ENCODE measurements around the gene NEK11. TPM values are rescaled to one million over a fixed set of nuclear protein-coding genes. Genes with fewer than 3 reads are reported as not detected.
A peak's percentile ranks its signal among the peaks of the same experiment; 100 is the strongest.

NEK11 gene
- total RNA-seq, 1 donor from 2014 or later = 20.9 TPM

- no peaks in the 10 kb centered on the region for H3K27me3 ChIP-seq (ENCODE audit: control insufficient read depth in 3 of 3, insufficient read depth in 3 of 3, low read length in 3 of 3)
- peak within 1 kb of the TSS; percentile 89 to 97 (median 94) for H3K9ac ChIP-seq (ENCODE audit: low read depth in 1 of 3, low read length in 3 of 3)
- H3K4me3 ChIP-seq (ENCODE audit: low read length in 3 of 3) = peak within 1 kb of the TSS; percentile 86 to 96 (median 92)
- no peaks in the 10 kb centered on the region for H3K9me3 ChIP-seq (ENCODE audit: control insufficient read depth in 3 of 3, low read length in 3 of 3)
- peak within 1 kb of the TSS; percentile 90 for H3K27ac ChIP-seq (ENCODE audit: low read depth, low read length)
- H3K36me3 ChIP-seq (ENCODE audit: control insufficient read depth in 3 of 3, insufficient read depth in 3 of 3, low read length in 3 of 3) = peaks cover 22 to 23% (median 22%) of the 10 kb centered on the region in 3 donors
- H3K4me1 ChIP-seq (ENCODE audit: control insufficient read depth in 3 of 3, insufficient read depth in 3 of 3, low read length in 3 of 3) = peaks cover 24 to 44% (median 36%) of the 10 kb centered on the region in 3 donors
Observed at GRCh38 chr3:131381445-131382291, 355.0 kb downstream of the NEK11 start, which contains the start of gene NUDT16. Gene NUDT16 (plus strand): TSS chr3:131381774. CDS start chr3:131381805, 31 bp downstream.

GRCh38 chr3:131386429-131387165 is 359.9 kb downstream of the NEK11 start:
- peaks cover 22 to 23% (median 22%) of the 10 kb centered on the region in 3 donors for H3K36me3 ChIP-seq (ENCODE audit: control insufficient read depth in 3 of 3, insufficient read depth in 3 of 3, low read length in 3 of 3)
- H3K27me3 ChIP-seq (ENCODE audit: control insufficient read depth in 3 of 3, insufficient read depth in 3 of 3, low read length in 3 of 3) = no peaks in the 10 kb centered on the region
- peak overlapping the region; percentile 3 for H3K27ac ChIP-seq (ENCODE audit: low read depth, low read length)
- H3K4me1 ChIP-seq (ENCODE audit: control insufficient read depth in 3 of 3, insufficient read depth in 3 of 3, low read length in 3 of 3) = peaks cover 18 to 41% (median 29%) of the 10 kb centered on the region in 3 donors
- no peak overlapping the region for H3K4me3 ChIP-seq (ENCODE audit: low read length in 3 of 3)
- H3K9ac ChIP-seq (ENCODE audit: low read depth in 1 of 3, low read length in 3 of 3) = no peak overlapping the region
- no peaks in the 10 kb centered on the region for H3K9me3 ChIP-seq (ENCODE audit: control insufficient read depth in 3 of 3, low read length in 3 of 3)

- Histone ChIP-seq H3K27me3 (ENCODE audit: control insufficient read depth in 3 of 3, insufficient read depth in 3 of 3, low read length in 3 of 3) (no peaks in the 10 kb centered on the region), H3K27ac (ENCODE audit: low read depth, low read length) (peak overlapping the region; percentile 14), H3K4me3 (ENCODE audit: low read length in 3 of 3) (no peak overlapping the region), H3K9ac (ENCODE audit: low read depth in 1 of 3, low read length in 3 of 3) (no peak overlapping the region), H3K4me1 (ENCODE audit: control insufficient read depth in 3 of 3, insufficient read depth in 3 of 3, low read length in 3 of 3) (peaks cover 9 to 27% (median 19%) of the 10 kb centered on the region in 3 donors), H3K36me3 (ENCODE audit: control insufficient read depth in 3 of 3, insufficient read depth in 3 of 3, low read length in 3 of 3) (peaks cover 21 to 23% (median 22%) of the 10 kb centered on the region in 3 donors), H3K9me3 (ENCODE audit: control insufficient read depth in 3 of 3, low read length in 3 of 3) (no peaks in the 10 kb centered on the region)
Observed at GRCh38 chr3:131387796-131388489, 361.3 kb downstream of the NEK11 start.

- no peaks in the 10 kb centered on the region for H3K27me3 ChIP-seq (ENCODE audit: control insufficient read depth in 3 of 3, insufficient read depth in 3 of 3, low read length in 3 of 3)
- H3K9me3 ChIP-seq (ENCODE audit: control insufficient read depth in 3 of 3, low read length in 3 of 3) = no peaks in the 10 kb centered on the region
- no peak overlapping the region for H3K9ac ChIP-seq (ENCODE audit: low read depth in 1 of 3, low read length in 3 of 3)
- H3K27ac ChIP-seq (ENCODE audit: low read depth, low read length) = no peak overlapping the region
- H3K4me1 ChIP-seq (ENCODE audit: control insufficient read depth in 3 of 3, insufficient read depth in 3 of 3, low read length in 3 of 3) = peaks cover 5 to 22% (median 16%) of the 10 kb centered on the region in 3 donors
- H3K36me3 ChIP-seq (ENCODE audit: control insufficient read depth in 3 of 3, insufficient read depth in 3 of 3, low read length in 3 of 3) = peaks cover 16 to 20% (median 20%) of the 10 kb centered on the region in 3 donors
- H3K4me3 ChIP-seq (ENCODE audit: low read length in 3 of 3) = no peak overlapping the region
Observed at GRCh38 chr3:131388490-131388799, 361.8 kb downstream of the NEK11 start.

- H3K36me3 ChIP-seq (ENCODE audit: control insufficient read depth in 3 of 3, insufficient read depth in 3 of 3, low read length in 3 of 3) = peaks cover 3 to 9% (median 5%) of the 10 kb centered on the region in 3 donors
- H3K9me3 ChIP-seq (ENCODE audit: control insufficient read depth in 3 of 3, low read length in 3 of 3) = no peaks in the 10 kb centered on the region
- H3K27ac ChIP-seq (ENCODE audit: low read depth, low read length) = no peak overlapping the region
- no peak overlapping the region for H3K9ac ChIP-seq (ENCODE audit: low read depth in 1 of 3, low read length in 3 of 3)
- H3K4me3 ChIP-seq (ENCODE audit: low read length in 3 of 3) = no peak overlapping the region
- peaks cover 3 to 9% (median 8%) of the 10 kb centered on the region in 3 donors for H3K4me1 ChIP-seq (ENCODE audit: control insufficient read depth in 3 of 3, insufficient read depth in 3 of 3, low read length in 3 of 3)
- no peaks in the 10 kb centered on the region for H3K27me3 ChIP-seq (ENCODE audit: control insufficient read depth in 3 of 3, insufficient read depth in 3 of 3, low read length in 3 of 3)
Observed at GRCh38 chr3:131390331-131390730, 363.7 kb downstream of the NEK11 start.

- Histone ChIP-seq H3K36me3 (ENCODE audit: control insufficient read depth in 3 of 3, insufficient read depth in 3 of 3, low read length in 3 of 3) (no peaks in the 10 kb centered on the region), H3K9me3 (ENCODE audit: control insufficient read depth in 3 of 3, low read length in 3 of 3) (no peaks in the 10 kb centered on the region), H3K9ac (ENCODE audit: low read depth in 1 of 3, low read length in 3 of 3) (no peak overlapping the region)
Observed at GRCh38 chr3:131393051-131393450, 366.4 kb downstream of the NEK11 start.

GRCh38 chr3:131393868-131394267 is 367.2 kb downstream of the NEK11 start:
- H3K36me3 ChIP-seq (ENCODE audit: control insufficient read depth in 3 of 3, insufficient read depth in 3 of 3, low read length in 3 of 3) = no peaks in the 10 kb centered on the region
- H3K27ac ChIP-seq (ENCODE audit: low read depth, low read length) = no peak overlapping the region
- no peaks in the 10 kb centered on the region for H3K4me1 ChIP-seq (ENCODE audit: control insufficient read depth in 3 of 3, insufficient read depth in 3 of 3, low read length in 3 of 3)
- H3K9me3 ChIP-seq (ENCODE audit: control insufficient read depth in 3 of 3, low read length in 3 of 3) = no peaks in the 10 kb centered on the region
- H3K27me3 ChIP-seq (ENCODE audit: control insufficient read depth in 3 of 3, insufficient read depth in 3 of 3, low read length in 3 of 3) = no peaks in the 10 kb centered on the region
- no peak overlapping the region for H3K9ac ChIP-seq (ENCODE audit: low read depth in 1 of 3, low read length in 3 of 3)
- H3K4me3 ChIP-seq (ENCODE audit: low read length in 3 of 3) = no peak overlapping the region

More at GRCh38 chr3:131393051-131393450, 366.4 kb downstream of the NEK11 start:
- H3K4me1 ChIP-seq (ENCODE audit: control insufficient read depth in 3 of 3, insufficient read depth in 3 of 3, low read length in 3 of 3) = no peaks in the 10 kb centered on the region
- H3K27me3 ChIP-seq (ENCODE audit: control insufficient read depth in 3 of 3, insufficient read depth in 3 of 3, low read length in 3 of 3) = no peaks in the 10 kb centered on the region
- H3K4me3 ChIP-seq (ENCODE audit: low read length in 3 of 3) = no peak overlapping the region
- no peak overlapping the region for H3K27ac ChIP-seq (ENCODE audit: low read depth, low read length)

- no peak overlapping the region for H3K4me3 ChIP-seq (ENCODE audit: low read length in 3 of 3)
- H3K9ac ChIP-seq (ENCODE audit: low read depth in 1 of 3, low read length in 3 of 3) = no peak overlapping the region
- no peaks in the 10 kb centered on the region for H3K4me1 ChIP-seq (ENCODE audit: control insufficient read depth in 3 of 3, insufficient read depth in 3 of 3, low read length in 3 of 3)
- H3K36me3 ChIP-seq (ENCODE audit: control insufficient read depth in 3 of 3, insufficient read depth in 3 of 3, low read length in 3 of 3) = no peaks in the 10 kb centered on the region
- no peaks in the 10 kb centered on the region for H3K27me3 ChIP-seq (ENCODE audit: control insufficient read depth in 3 of 3, insufficient read depth in 3 of 3, low read length in 3 of 3)
- H3K9me3 ChIP-seq (ENCODE audit: control insufficient read depth in 3 of 3, low read length in 3 of 3) = no peaks in the 10 kb centered on the region
- H3K27ac ChIP-seq (ENCODE audit: low read depth, low read length) = no peak overlapping the region
Observed at GRCh38 chr3:131394400-131394799, 367.7 kb downstream of the NEK11 start.

- Histone ChIP-seq H3K36me3 (ENCODE audit: control insufficient read depth in 3 of 3, insufficient read depth in 3 of 3, low read length in 3 of 3) (no peaks in the 10 kb centered on the region), H3K9me3 (ENCODE audit: control insufficient read depth in 3 of 3, low read length in 3 of 3) (no peaks in the 10 kb centered on the region), H3K27me3 (ENCODE audit: control insufficient read depth in 3 of 3, insufficient read depth in 3 of 3, low read length in 3 of 3) (no peaks in the 10 kb centered on the region), H3K4me1 (ENCODE audit: control insufficient read depth in 3 of 3, insufficient read depth in 3 of 3, low read length in 3 of 3) (no peaks in the 10 kb centered on the region), H3K9ac (ENCODE audit: low read depth in 1 of 3, low read length in 3 of 3) (no peak overlapping the region), H3K4me3 (ENCODE audit: low read length in 3 of 3) (no peak overlapping the region), H3K27ac (ENCODE audit: low read depth, low read length) (no peak overlapping the region)
Observed at GRCh38 chr3:131396170-131396569, 369.5 kb downstream of the NEK11 start.
